Gastrocnemius medialis (tissue), 4 donors: ENCODE data around the gene NDRG3. TPM values are rescaled to one million over a fixed set of nuclear protein-coding genes. Genes with fewer than 3 reads are reported as not detected.

Experiments
- ATAC-seq, 2 donors: fragments of 150-250 bp; one replicate each; pipeline ENCODE4 v1.9.1; 2016
- DNase-seq, 2 donors: peaks; one replicate each; pipeline ENCODE4 v3.0.0-alpha.2; 2019
- H3K27ac ChIP-seq, 4 donors: fragments of 200-600 bp; sonication (generic); 1 replicate in 1 of 4; 2 replicates in 3 of 4; pipeline ENCODE4 v1.5.1; 2016 to 2018; ENCODE audit warnings: mild to moderate bottlenecking in 2 of 4, moderate library complexity in 1 of 4
- H3K27me3 ChIP-seq, 3 donors: fragments of 200-600 bp; sonication (generic) in 2 of 3; 1 replicate in 1 of 3; 2 replicates in 2 of 3; pipeline versions ENCODE4 v1.5.1 to v1.6.0; 2016 to 2019; ENCODE audit warnings: mild to moderate bottlenecking in 1 of 3, moderate library complexity in 1 of 3
- H3K36me3 ChIP-seq, 2 donors: fragments of 200-600 bp; sonication (generic) in 1 of 2; one replicate each; pipeline ENCODE4 v1.5.1; 2017 to 2018
- H3K4me1 ChIP-seq, 2 donors: fragments of 200-600 bp; sonication (generic) in 1 of 2; one replicate each; pipeline ENCODE4 v1.5.1; 2016 to 2017; ENCODE audit warnings: mild to moderate bottlenecking in 2 of 2
- H3K4me3 ChIP-seq, 4 donors: fragments of 200-600 bp; sonication (generic) in 3 of 4; 1 replicate in 1 of 4; 2 replicates in 3 of 4; pipeline ENCODE4 v1.5.1; 2016 to 2019; ENCODE audit warnings: mild to moderate bottlenecking in 2 of 4
- H3K9me3 ChIP-seq, 3 donors: fragments of 200-600 bp; sonication (generic) in 2 of 3; 1 replicate in 1 of 3; 2 replicates in 2 of 3; pipeline ENCODE4 v1.5.1; 2016 to 2019
- POLR2A ChIP-seq, 2 donors: fragments of 450-650 bp; IDR thresholded peaks; one replicate each; pipeline ENCODE4 v1.6.1; 2017; ENCODE audit warnings: antibody characterized with exemption in 2 of 2, mild to moderate bottlenecking in 2 of 2, moderate library complexity in 2 of 2
- in situ Hi-C, 4 donors: fragments of 200-750 bp; cut with MboI; loops; one replicate each; pipeline versions ENCODE4 v1.15.0 to v1.8.0; 2017; ENCODE audit warnings: low sequenced_read_pairs in 4 of 4
- intact Hi-C: fragments of 100-400 bp; cut with DNase I; formaldehyde crosslinking; loops from one replicate; pipeline ENCODE4 v1.15.1; 2023; ENCODE audit warnings: low total_unique reads
- total RNA-seq, 4 donors: library from RNA; depleted of rRNA; stranded (reverse); fragments of >200 nt; gene quantifications; one replicate each; pipeline versions ENCODE4 v1.1.0 to v1.2.3, GENCODE V29; 2016
- TF ChIP-seq, protein P1 (sequence below), 5 experiments: fragments of 450-650 bp in 3 of 5; fragments of 200-600 bp in 2 of 5; sonication (generic) in 2 of 5; IDR thresholded peaks in 4 of 5; conservative IDR thresholded peaks in 1 of 5; 1 replicate in 4 of 5; 2 replicates in 1 of 5; pipeline ENCODE4 v1.5.1; 2016 to 2019; ENCODE audit warnings: antibody characterized with exemption in 5 of 5, mild to moderate bottlenecking in 3 of 5, moderate library complexity in 3 of 5

Gene NDRG3
- total RNA-seq, 4 donors from 2014 or later, result 6.7 to 24.9 (median 13.2) TPM

DNA sequence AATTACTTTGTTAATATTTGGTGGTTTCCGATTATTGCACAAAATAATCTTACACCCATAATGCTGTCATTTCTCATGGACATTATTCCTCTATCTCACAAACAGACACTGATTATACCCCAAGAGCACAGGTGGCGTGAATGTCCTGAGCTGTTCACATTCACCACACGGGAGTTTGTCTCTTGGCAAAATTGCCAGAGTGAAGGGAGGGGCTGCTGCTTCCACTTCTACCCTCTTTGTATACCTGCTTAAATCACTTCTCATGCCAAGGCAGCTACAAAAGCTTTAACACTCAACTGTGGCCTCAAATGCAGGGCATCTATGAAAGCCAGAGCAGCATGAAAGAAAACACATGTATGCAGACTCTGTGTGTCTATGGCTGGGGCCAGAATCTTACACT is 58.0 kb downstream of the NDRG3 start:
- H3K36me3 ChIP-seq, result peaks cover 0 to 37% of the 10 kb centered on the region in 2 donors
- TF ChIP-seq, protein P1, sequence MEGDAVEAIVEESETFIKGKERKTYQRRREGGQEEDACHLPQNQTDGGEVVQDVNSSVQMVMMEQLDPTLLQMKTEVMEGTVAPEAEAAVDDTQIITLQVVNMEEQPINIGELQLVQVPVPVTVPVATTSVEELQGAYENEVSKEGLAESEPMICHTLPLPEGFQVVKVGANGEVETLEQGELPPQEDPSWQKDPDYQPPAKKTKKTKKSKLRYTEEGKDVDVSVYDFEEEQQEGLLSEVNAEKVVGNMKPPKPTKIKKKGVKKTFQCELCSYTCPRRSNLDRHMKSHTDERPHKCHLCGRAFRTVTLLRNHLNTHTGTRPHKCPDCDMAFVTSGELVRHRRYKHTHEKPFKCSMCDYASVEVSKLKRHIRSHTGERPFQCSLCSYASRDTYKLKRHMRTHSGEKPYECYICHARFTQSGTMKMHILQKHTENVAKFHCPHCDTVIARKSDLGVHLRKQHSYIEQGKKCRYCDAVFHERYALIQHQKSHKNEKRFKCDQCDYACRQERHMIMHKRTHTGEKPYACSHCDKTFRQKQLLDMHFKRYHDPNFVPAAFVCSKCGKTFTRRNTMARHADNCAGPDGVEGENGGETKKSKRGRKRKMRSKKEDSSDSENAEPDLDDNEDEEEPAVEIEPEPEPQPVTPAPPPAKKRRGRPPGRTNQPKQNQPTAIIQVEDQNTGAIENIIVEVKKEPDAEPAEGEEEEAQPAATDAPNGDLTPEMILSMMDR (IDR thresholded peaks at IDR 0.05 in 4 of 5, conservative IDR thresholded peaks at IDR 0.05 in 1 of 5), result no peak
- no peak for TF ChIP-seq POLR2A (IDR thresholded peaks at IDR 0.05)
- no peak for ATAC-seq

DNA sequence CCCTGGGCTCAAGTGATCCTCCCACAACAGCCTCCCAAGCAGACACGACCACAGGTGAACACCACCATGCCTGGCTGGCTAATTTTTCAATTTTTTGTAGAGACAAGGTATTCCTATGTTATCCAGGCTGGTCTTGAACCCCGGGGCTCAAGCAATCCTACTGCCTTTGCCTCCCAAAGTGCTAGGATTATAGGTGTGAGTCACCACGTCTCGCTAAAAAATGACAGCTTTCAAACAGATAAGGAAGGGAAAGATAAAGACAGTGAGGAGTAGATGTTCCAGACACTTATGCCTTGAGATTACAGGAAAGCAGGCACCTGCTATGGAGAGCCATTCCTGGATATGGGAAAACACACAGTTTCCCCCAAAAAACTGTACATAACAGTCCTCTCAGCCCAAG is 58.9 kb downstream of the NDRG3 start:
- no peak for DNase-seq
- Histone ChIP-seq H3K9me3 (no peaks in the 10 kb centered on the region), H3K4me3 (no peak overlapping the region), H3K4me1 (no peaks in the 10 kb centered on the region), H3K36me3 (peaks cover 0 to 44% of the 10 kb centered on the region in 2 donors), H3K27ac (no peak overlapping the region), H3K27me3 (no peaks in the 10 kb centered on the region)
- no peak for ATAC-seq
- intact Hi-C loops, result no loop called here
- in situ Hi-C loops, result no loop called here
- TF ChIP-seq, protein P1 (IDR thresholded peaks at IDR 0.05 in 4 of 5, conservative IDR thresholded peaks at IDR 0.05 in 1 of 5), result no peak
- no peak for TF ChIP-seq POLR2A (IDR thresholded peaks at IDR 0.05)

More for the DNA sequence above, 58.0 kb downstream of the NDRG3 start:
- intact Hi-C loops (no loop called here), in situ Hi-C loops (no loop called here)
- peak overlapping the region in 1 of 4 donors; percentile 30 for H3K27ac ChIP-seq
- H3K4me1 ChIP-seq, result no peaks in the 10 kb centered on the region
- DNase-seq, result no peak
- no peaks in the 10 kb centered on the region for H3K27me3 ChIP-seq
- no peak overlapping the region for H3K4me3 ChIP-seq
- no peaks in the 10 kb centered on the region for H3K9me3 ChIP-seq

DNA sequence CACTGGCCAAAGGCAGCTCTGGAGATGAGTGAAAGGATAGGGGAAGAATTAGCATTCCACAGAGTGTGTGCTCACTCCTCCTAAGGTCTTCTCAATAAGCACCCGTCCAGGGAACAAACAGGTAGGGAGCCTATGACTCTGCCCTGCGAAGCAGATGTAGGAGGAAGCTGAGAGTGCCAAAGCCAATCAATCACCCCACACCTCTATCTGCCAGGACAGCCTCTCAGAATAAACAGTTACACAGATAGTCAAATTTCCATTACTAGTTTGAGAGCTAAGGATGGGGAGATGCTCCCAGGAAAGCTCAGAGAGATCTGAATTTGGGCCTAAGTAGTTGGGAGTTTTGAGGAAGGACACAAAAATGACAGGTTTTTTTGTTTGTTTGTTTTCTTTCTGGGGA is 59.4 kb downstream of the NDRG3 start:
- Histone ChIP-seq H3K27me3 (no peaks in the 10 kb centered on the region), H3K4me1 (no peaks in the 10 kb centered on the region), H3K36me3 (peaks cover 0 to 44% of the 10 kb centered on the region in 2 donors), H3K9me3 (no peaks in the 10 kb centered on the region), H3K4me3 (no peak overlapping the region), H3K27ac (no peak overlapping the region)
- DNase-seq (no peak), ATAC-seq (no peak)
- TF ChIP-seq, protein P1 (IDR thresholded peaks at IDR 0.05 in 4 of 5, conservative IDR thresholded peaks at IDR 0.05 in 1 of 5), result no peak
- TF ChIP-seq POLR2A (IDR thresholded peaks at IDR 0.05), result no peak
- in situ Hi-C loops (no loop called here), intact Hi-C loops (no loop called here)

DNA sequence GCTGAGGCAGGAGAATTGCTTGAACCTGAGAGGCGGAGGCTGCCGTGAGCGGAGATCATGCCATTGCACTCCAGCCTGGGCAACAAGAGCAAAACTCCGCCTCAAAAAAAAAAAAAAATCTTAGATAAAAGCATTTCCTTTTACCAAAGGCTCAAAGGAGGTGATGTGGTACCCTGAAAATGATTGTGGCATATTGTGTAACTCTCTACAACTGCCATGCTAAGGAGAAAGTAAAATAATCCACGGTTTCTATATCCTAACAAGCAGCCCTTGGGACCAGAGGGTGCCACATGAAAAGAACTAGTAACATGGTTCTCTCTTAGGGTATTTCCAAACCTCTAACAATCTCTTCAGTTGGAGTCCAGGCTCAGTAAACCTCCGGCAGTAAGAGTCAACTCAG is 61.1 kb downstream of the NDRG3 start:
- H3K9me3 ChIP-seq, result no peaks in the 10 kb centered on the region
- TF ChIP-seq POLR2A (IDR thresholded peaks at IDR 0.05), result no peak
- TF ChIP-seq, protein P1 (IDR thresholded peaks at IDR 0.05 in 4 of 5, conservative IDR thresholded peaks at IDR 0.05 in 1 of 5), result no peak
- no peak for ATAC-seq
- no peak for DNase-seq
- no peaks in the 10 kb centered on the region for H3K4me1 ChIP-seq
- in situ Hi-C loops (no loop called here), intact Hi-C loops (no loop called here)
- no peak overlapping the region for H3K27ac ChIP-seq
- H3K4me3 ChIP-seq, result no peak overlapping the region
- peaks cover 0 to 59% of the 10 kb centered on the region in 2 donors for H3K36me3 ChIP-seq
- H3K27me3 ChIP-seq, result no peaks in the 10 kb centered on the region

DNA sequence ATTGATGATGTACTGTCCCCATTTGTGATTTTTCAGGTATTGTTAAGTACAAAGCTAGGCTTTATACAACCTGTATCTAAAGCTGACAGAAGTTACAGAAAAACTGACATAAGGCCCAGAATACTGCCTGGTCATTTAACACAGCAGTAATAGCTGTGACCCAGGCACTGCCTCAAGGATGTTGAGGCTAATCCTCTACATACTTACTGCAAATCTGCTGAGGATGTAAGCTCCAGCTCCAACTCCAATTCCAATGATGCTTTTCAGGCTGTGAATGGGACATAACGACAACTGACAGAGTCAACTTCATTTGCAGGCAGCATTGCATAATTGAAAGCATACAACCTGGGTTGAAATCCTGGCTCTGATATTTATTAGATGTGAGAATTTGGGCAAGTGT is 63.6 kb downstream of the NDRG3 start:
- H3K27ac ChIP-seq, result no peak overlapping the region
- peaks cover 0 to 76% of the 10 kb centered on the region in 2 donors for H3K36me3 ChIP-seq
- intact Hi-C loops, result no loop called here
- H3K4me3 ChIP-seq, result no peak overlapping the region
- no peaks in the 10 kb centered on the region for H3K4me1 ChIP-seq
- in situ Hi-C loops, result no loop called here
- H3K27me3 ChIP-seq, result no peaks in the 10 kb centered on the region
- TF ChIP-seq, protein P1 (IDR thresholded peaks at IDR 0.05 in 4 of 5, conservative IDR thresholded peaks at IDR 0.05 in 1 of 5), result no peak
- TF ChIP-seq POLR2A (IDR thresholded peaks at IDR 0.05), result no peak
- H3K9me3 ChIP-seq, result no peaks in the 10 kb centered on the region
- DNase-seq (no peak), ATAC-seq (no peak)
